Panc1 (cell line): Measurements from ENCODE around the gene CARD8.

Experiments
- POLR2AphosphoS5 ChIP-seq: IDR thresholded peaks from 2 replicates; pipeline ENCODE4 v1.6.1; 2012; ENCODE audit warnings: mild to moderate bottlenecking, low read depth, low read length, moderate library complexity
- REST ChIP-seq, 2 experiments: IDR thresholded peaks; 2 replicates each; pipeline ENCODE4 v1.6.1; 2011 to 2012; ENCODE audit warnings: low read depth in 2 of 2, control low read depth in 1 of 2, low read length in 1 of 2, mild to moderate bottlenecking in 1 of 2, moderate library complexity in 1 of 2; ENCODE audit not compliant: insufficient read depth in 1 of 2
- SIN3A ChIP-seq: IDR thresholded peaks from 2 replicates; pipeline ENCODE4 v1.6.1; 2012; ENCODE audit warnings: low read depth, mild to moderate bottlenecking, low read length, moderate library complexity, borderline replicate concordance; ENCODE audit not compliant: insufficient read depth
- TCF7L2 ChIP-seq: IDR thresholded peaks from 2 replicates; pipeline ENCODE4 v1.6.1; 2011; ENCODE audit warnings: mild to moderate bottlenecking, low read depth, low read length, inconsistent platforms
- TF ChIP-seq, protein P1 (sequence below): fragments of 450-650 bp; IDR thresholded peaks from 2 replicates; pipeline ENCODE4 v1.5.1; 2017; ENCODE audit warnings: mild to moderate bottlenecking

DNA sequence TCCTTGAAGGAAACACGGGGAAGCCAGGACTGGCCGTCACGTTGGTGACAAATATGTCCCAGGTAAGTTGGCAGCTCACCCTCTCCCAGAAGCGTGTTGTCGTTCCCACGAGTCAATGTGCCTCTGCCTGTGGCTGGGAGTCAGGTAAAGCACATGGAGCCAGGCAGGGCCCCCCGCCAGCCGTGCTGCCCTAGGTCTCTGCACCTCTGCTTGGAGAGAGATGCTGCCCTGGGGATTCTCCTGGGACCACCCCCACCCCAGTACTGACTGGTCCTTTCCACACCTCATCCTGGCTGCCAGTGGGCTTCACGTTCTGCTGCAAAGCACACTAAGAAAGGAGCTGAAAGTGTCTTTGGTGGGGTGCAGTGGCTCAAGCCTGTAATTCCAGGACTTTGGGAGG lies 24.0 kb upstream of the CARD8 start:
- TF ChIP-seq, protein P1, sequence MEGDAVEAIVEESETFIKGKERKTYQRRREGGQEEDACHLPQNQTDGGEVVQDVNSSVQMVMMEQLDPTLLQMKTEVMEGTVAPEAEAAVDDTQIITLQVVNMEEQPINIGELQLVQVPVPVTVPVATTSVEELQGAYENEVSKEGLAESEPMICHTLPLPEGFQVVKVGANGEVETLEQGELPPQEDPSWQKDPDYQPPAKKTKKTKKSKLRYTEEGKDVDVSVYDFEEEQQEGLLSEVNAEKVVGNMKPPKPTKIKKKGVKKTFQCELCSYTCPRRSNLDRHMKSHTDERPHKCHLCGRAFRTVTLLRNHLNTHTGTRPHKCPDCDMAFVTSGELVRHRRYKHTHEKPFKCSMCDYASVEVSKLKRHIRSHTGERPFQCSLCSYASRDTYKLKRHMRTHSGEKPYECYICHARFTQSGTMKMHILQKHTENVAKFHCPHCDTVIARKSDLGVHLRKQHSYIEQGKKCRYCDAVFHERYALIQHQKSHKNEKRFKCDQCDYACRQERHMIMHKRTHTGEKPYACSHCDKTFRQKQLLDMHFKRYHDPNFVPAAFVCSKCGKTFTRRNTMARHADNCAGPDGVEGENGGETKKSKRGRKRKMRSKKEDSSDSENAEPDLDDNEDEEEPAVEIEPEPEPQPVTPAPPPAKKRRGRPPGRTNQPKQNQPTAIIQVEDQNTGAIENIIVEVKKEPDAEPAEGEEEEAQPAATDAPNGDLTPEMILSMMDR: no peak
- TF ChIP-seq POLR2AphosphoS5: no peak
- TF ChIP-seq SIN3A: no peak
- no peak for TF ChIP-seq REST (IDR thresholded peaks at IDR 0.05; ENCODE audit: insufficient read depth in 1 of 2, low read depth in 2 of 2, low read length in 1 of 2)
- no peak for TF ChIP-seq TCF7L2
